ENCODE data around the gene MDP1. TPM values are rescaled to one million over a fixed set of nuclear protein-coding genes. Genes with fewer than 3 reads are reported as not detected.

MDP1 gene
- total RNA-seq, 2 experiments from 2014 or later: 23.2 to 26.6 TPM

DNA sequence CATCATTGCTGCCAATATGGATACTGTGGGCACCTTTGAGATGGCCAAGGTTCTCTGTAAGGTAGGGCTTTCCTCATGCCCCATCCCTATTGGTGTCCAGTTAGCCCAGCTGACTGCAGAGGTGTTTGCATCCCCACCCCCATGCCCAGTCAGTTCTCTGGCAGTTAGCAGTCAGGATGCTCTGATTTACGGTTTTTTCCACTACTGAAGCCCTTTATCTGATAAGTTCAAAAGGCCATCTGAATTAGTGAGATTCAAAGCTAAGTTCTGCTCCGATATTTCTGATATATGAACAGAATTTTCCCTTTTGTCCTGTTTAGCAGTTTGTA lies 17.6 kb upstream of the MDP1 start:
- H3K9me2 ChIP-seq (ENCODE audit: insufficient read depth, low read length): no peaks in the 10 kb centered on the region
- H4K20me1 ChIP-seq (ENCODE audit: insufficient read depth, low read length): no peaks in the 10 kb centered on the region
- no peak for DNase-seq (ENCODE audit: low spot score)
- H3K27ac ChIP-seq (ENCODE audit: low read depth, low read length, poor library complexity, severe bottlenecking): peak overlapping the region; percentile 74
- TF ChIP-seq, protein P1, sequence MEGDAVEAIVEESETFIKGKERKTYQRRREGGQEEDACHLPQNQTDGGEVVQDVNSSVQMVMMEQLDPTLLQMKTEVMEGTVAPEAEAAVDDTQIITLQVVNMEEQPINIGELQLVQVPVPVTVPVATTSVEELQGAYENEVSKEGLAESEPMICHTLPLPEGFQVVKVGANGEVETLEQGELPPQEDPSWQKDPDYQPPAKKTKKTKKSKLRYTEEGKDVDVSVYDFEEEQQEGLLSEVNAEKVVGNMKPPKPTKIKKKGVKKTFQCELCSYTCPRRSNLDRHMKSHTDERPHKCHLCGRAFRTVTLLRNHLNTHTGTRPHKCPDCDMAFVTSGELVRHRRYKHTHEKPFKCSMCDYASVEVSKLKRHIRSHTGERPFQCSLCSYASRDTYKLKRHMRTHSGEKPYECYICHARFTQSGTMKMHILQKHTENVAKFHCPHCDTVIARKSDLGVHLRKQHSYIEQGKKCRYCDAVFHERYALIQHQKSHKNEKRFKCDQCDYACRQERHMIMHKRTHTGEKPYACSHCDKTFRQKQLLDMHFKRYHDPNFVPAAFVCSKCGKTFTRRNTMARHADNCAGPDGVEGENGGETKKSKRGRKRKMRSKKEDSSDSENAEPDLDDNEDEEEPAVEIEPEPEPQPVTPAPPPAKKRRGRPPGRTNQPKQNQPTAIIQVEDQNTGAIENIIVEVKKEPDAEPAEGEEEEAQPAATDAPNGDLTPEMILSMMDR (conservative IDR thresholded peaks at IDR 0.05; ENCODE audit: low read length): no peak
- no peak for TF ChIP-seq EZH2phosphoT487 (IDR thresholded peaks at IDR 0.05; ENCODE audit: borderline replicate concordance, low read depth, low read length)
- BruUV-seq (replicated peaks): no TSS peak
- peaks cover 39% of the 10 kb centered on the region for H3K79me2 ChIP-seq (ENCODE audit: insufficient read depth, low read depth, low read length)
- ChIA-PET POLR2A (interaction anchor here (0.6 to 1.5 kb wide), 3 partner anchors 9 to 41 kb away, joined by 4 to 8 read pairs (median 4); partner anchors contain the start of genes CHMP4A and TINF2), CTCF (ENCODE audit: unreplicated experiment) (no interaction called here)
- H2AFZ ChIP-seq (ENCODE audit: low read length): no peak overlapping the region
- peak overlapping the region; percentile 87 for H3K4me2 ChIP-seq (ENCODE audit: low read length)
- peaks cover 50% of the 10 kb centered on the region for H3K36me3 ChIP-seq (ENCODE audit: insufficient read depth, low read length)
- intact Hi-C loops (cut with micrococcal nuclease; ENCODE audit: unreplicated experiment): no loop called here
- H3K9me3 ChIP-seq (ENCODE audit: low read length): no peaks in the 10 kb centered on the region
- H3K4me3 ChIP-seq (ENCODE audit: low read depth, low read length, poor library complexity, severe bottlenecking): peak overlapping the region; percentile 84
- peaks cover 30% of the 10 kb centered on the region for H3K4me1 ChIP-seq (ENCODE audit: insufficient read depth, low read length, poor library complexity, severe bottlenecking)

DNA sequence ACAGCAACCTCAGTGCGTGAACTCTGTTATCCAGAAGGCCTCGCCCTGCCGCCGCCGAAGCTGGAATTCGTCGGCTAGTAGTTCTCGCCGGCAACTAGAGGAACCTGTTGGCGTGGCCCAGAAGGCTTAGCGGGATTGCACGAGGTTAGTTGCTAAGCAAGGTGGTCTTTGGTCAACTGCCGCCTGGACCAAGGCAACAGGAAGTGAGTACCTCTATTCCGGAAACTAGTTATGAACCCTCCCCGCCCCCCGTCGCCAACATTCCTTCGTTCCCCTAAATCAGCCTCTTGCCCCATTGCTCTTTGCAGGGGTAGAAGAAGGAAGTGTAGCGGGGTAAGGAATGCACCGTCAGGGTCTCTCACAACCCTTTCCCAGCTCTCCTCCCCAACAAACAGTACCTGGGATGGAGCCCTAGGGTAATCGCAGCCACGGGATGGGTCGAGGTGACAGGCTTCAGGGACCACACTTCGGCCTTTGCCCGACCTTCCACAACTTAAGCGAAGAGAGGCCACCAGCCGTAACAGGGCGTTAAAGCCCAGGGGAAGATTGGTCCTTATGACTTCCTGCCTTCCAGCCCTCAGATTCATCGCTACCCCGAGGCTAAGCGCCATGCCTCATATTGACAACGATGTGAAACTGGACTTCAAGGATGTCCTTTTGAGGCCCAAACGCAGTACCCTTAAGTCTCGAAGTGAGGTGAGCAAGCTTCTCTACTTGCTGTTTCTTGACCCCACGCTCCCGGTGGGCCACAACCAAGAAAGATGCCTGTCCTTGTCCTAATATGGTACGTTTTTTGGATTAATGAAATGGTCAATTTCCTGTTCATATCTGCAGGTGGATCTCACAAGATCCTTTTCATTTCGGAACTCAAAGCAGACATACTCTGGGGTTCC lies 17.0 kb upstream of the MDP1 start, which contains the start of gene GMPR2:
Gene GMPR2 (plus strand): TSS at position 285 of the 893 bp plus-strand sequence. CDS start 325 bp downstream, at position 610.
- H3K9me3 ChIP-seq (ENCODE audit: low read length): no peaks in the 10 kb centered on the region
- no peak for TF ChIP-seq EZH2phosphoT487 (IDR thresholded peaks at IDR 0.05; ENCODE audit: borderline replicate concordance, low read depth, low read length)
- TF ChIP-seq, protein P1 (conservative IDR thresholded peaks at IDR 0.05; ENCODE audit: low read length): no peak
- intact Hi-C loops (cut with micrococcal nuclease; ENCODE audit: unreplicated experiment): loop anchor here (1.0 kb wide), 1 partner anchor 20 kb away; the partner anchor contains the start of gene CHMP4A
- peaks cover 30% of the 10 kb centered on the region for H3K4me1 ChIP-seq (ENCODE audit: insufficient read depth, low read length, poor library complexity, severe bottlenecking)
- H3K79me2 ChIP-seq (ENCODE audit: insufficient read depth, low read depth, low read length): peaks cover 42% of the 10 kb centered on the region
- no peaks in the 10 kb centered on the region for H3K9me2 ChIP-seq (ENCODE audit: insufficient read depth, low read length)
- ChIA-PET CTCF (ENCODE audit: unreplicated experiment) (interaction anchor here (0.7 kb wide), 1 partner anchor 60 kb away, joined by 3 read pairs; no protein-coding TSS in a partner anchor), POLR2A (interaction anchor here (0.5 to 1.5 kb wide), 4 partner anchors 9 to 116 kb away, joined by 4 to 8 read pairs (median 4); partner anchors contain the start of genes CHMP4A and TINF2)
- peak within 1 kb of the TSS; percentile 87 for H3K4me2 ChIP-seq (ENCODE audit: low read length)
- TSS peak; percentile 76 for BruUV-seq (replicated peaks)
- no peaks in the 10 kb centered on the region for H4K20me1 ChIP-seq (ENCODE audit: insufficient read depth, low read length)
- H3K36me3 ChIP-seq (ENCODE audit: insufficient read depth, low read length): peaks cover 50% of the 10 kb centered on the region
- peak within 1 kb of the TSS; percentile 84 for H3K4me3 ChIP-seq (ENCODE audit: low read depth, low read length, poor library complexity, severe bottlenecking)
- peak within 1 kb of the TSS; percentile 94 for H2AFZ ChIP-seq (ENCODE audit: low read length)
- H3K27ac ChIP-seq (ENCODE audit: low read depth, low read length, poor library complexity, severe bottlenecking): peak within 1 kb of the TSS; percentile 74
- peak; percentile 23 for DNase-seq (ENCODE audit: low spot score)

Data from OCI-LY7 (cell line).